CD14-positive monocyte (primary cell): ENCODE data around the gene PCP2. TPM values are rescaled to one million over a fixed set of nuclear protein-coding genes. Genes with fewer than 3 reads are reported as not detected.

Experiments
- DNase-seq, 3 donors: peaks; one replicate each; pipeline ENCODE4 v3.0.0-alpha.2; 2011 to 2022
- H2AFZ ChIP-seq: 2 replicates; pipeline ENCODE4 v1.6.0; 2012; ENCODE audit warnings: mild to moderate bottlenecking, low read depth, low read length, inconsistent platforms; ENCODE audit not compliant: insufficient read depth, poor library complexity, severe bottlenecking
- H3K27ac ChIP-seq, 2 donors: 1 replicate in 1 of 2; 2 replicates in 1 of 2; pipeline ENCODE4 v1.5.1; 2012 to 2013; ENCODE audit warnings: low read length in 2 of 2, control low read depth in 1 of 2, inconsistent platforms in 1 of 2, low read depth in 1 of 2, mild to moderate bottlenecking in 1 of 2
- H3K27me3 ChIP-seq, 2 donors: one replicate each; pipeline versions ENCODE4 v1.6.0 to v1.6.1; 2011 to 2013; ENCODE audit warnings: low read length in 2 of 2; ENCODE audit not compliant: control insufficient read depth in 2 of 2, insufficient read depth in 2 of 2
- H3K36me3 ChIP-seq, 2 donors: replicated peaks in 1 of 2; 1 replicate in 1 of 2; 2 replicates in 1 of 2; pipeline versions ENCODE4 v1.5.1 to v1.6.1; 2012 to 2013; ENCODE audit warnings: low read length in 2 of 2, control low read depth in 1 of 2, inconsistent platforms in 1 of 2, mild to moderate bottlenecking in 1 of 2; ENCODE audit not compliant: insufficient read depth in 2 of 2, control insufficient read depth in 1 of 2
- H3K4me1 ChIP-seq, 2 donors: 1 replicate in 1 of 2; 2 replicates in 1 of 2; pipeline versions ENCODE4 v1.5.1 to v1.6.1; 2012 to 2013; ENCODE audit warnings: low read length in 2 of 2, control low read depth in 1 of 2, inconsistent platforms in 1 of 2, mild to moderate bottlenecking in 1 of 2, moderate library complexity in 1 of 2; ENCODE audit not compliant: insufficient read depth in 2 of 2, control insufficient read depth in 1 of 2
- H3K4me2 ChIP-seq: replicated peaks from 2 replicates; pipeline ENCODE3; 2012; ENCODE audit warnings: low read length, moderate library complexity, mild to moderate bottlenecking; ENCODE audit not compliant: poor library complexity, severe bottlenecking; ENCODE audit errors: extremely low read depth
- H3K4me3 ChIP-seq, 3 experiments: fragments of 200-600 bp in 1 of 3; sonication (generic) in 1 of 3; replicated peaks in 1 of 3; 1 replicate in 2 of 3; 2 replicates in 1 of 3; pipeline ENCODE4 v1.5.1; 2011 to 2013; ENCODE audit warnings: low read length in 3 of 3, mild to moderate bottlenecking in 3 of 3, control low read depth in 2 of 3, low read depth in 2 of 3, inconsistent platforms in 1 of 3, moderate library complexity in 1 of 3
- H3K79me2 ChIP-seq: 2 replicates; pipeline ENCODE4 v1.6.0; 2012; ENCODE audit warnings: mild to moderate bottlenecking, control low read depth, inconsistent platforms, low read length, moderate library complexity; ENCODE audit not compliant: insufficient read depth
- H3K9ac ChIP-seq: 2 replicates; pipeline ENCODE4 v1.6.0; 2017; ENCODE audit warnings: low read length, mild to moderate bottlenecking; ENCODE audit not compliant: insufficient read depth, poor library complexity, severe bottlenecking
- H3K9me3 ChIP-seq, 2 donors: replicated peaks in 1 of 2; 1 replicate in 1 of 2; 2 replicates in 1 of 2; pipeline versions ENCODE4 v1.5.1 to v1.6.1; 2012 to 2013; ENCODE audit warnings: low read length in 2 of 2, control low read depth in 1 of 2; ENCODE audit not compliant: control insufficient read depth in 1 of 2, insufficient read depth in 1 of 2
- H4K20me1 ChIP-seq: 2 replicates; pipeline ENCODE4 v1.6.0; 2012; ENCODE audit warnings: mild to moderate bottlenecking, low read length, control low read depth, moderate library complexity; ENCODE audit not compliant: insufficient read depth
- H3K27ac Mint-ChIP-seq, 7 donors: one replicate each; pipeline ENCODE4 v1.8.0; 2020; ENCODE audit warnings: mild to moderate bottlenecking in 7 of 7, mixed read lengths in 7 of 7, moderate library complexity in 6 of 7, inconsistent platforms in 2 of 7
- H3K27me3 Mint-ChIP-seq, 3 donors: one replicate each; pipeline ENCODE4 v1.8.0; 2021 to 2022; ENCODE audit warnings: low read depth in 3 of 3, mild to moderate bottlenecking in 3 of 3, mixed read lengths in 3 of 3, moderate library complexity in 3 of 3, inconsistent platforms in 1 of 3
- H3K36me3 Mint-ChIP-seq, 2 donors: one replicate each; pipeline ENCODE4 v1.8.0; 2020; ENCODE audit warnings: mixed read lengths in 2 of 2, inconsistent platforms in 1 of 2, mild to moderate bottlenecking in 1 of 2
- H3K4me1 Mint-ChIP-seq: one replicate; pipeline ENCODE4 v1.8.0; 2020; ENCODE audit warnings: mild to moderate bottlenecking, mixed read lengths
- H3K4me3 Mint-ChIP-seq, 2 donors: one replicate each; pipeline ENCODE4 v1.8.0; 2020; ENCODE audit warnings: mild to moderate bottlenecking in 2 of 2, mixed read lengths in 2 of 2, moderate library complexity in 1 of 2
- H3K9me3 Mint-ChIP-seq, 7 donors: one replicate each; pipeline ENCODE4 v1.8.0; 2020 to 2022; ENCODE audit warnings: mixed read lengths in 7 of 7, mild to moderate bottlenecking in 6 of 7, moderate library complexity in 6 of 7, inconsistent platforms in 2 of 7
- WGBS: methylation state at CpG from one replicate; pipeline ENCODE4 v1.1.5; 2013; ENCODE audit warnings: missing lambda C conversion rate; ENCODE audit not compliant: insufficient coverage; 5-methylcytosine and 5-hydroxymethylcytosine counted together
- intact Hi-C, 2 donors: fragments of 100-400 bp; cut with micrococcal nuclease; formaldehyde crosslinking; loops; one replicate each; pipeline versions ENCODE4 v1.15.0 to v1.15.1; 2023
- polyA plus RNA-seq, 3 donors: library from polyadenylated mRNA; depleted of rRNA in 1 of 3; unstranded in 2 of 3; stranded (reverse) in 1 of 3; fragments of 300-500 nt in 2 of 3; fragments of >200 nt in 1 of 3; fragmentation: Illumina TruSeq in 2 of 3; gene quantifications; 1 replicate in 2 of 3; 2 replicates in 1 of 3; pipeline ENCODE4 v1.2.3, GENCODE V29; 2012 to 2021
- TF ChIP-seq, protein P1 (sequence below): fragments of 200-600 bp; IDR thresholded peaks from one replicate; pipeline ENCODE4 v1.8.0; 2022; ENCODE audit warnings: antibody characterized with exemption, mild to moderate bottlenecking

PCP2 gene
- polyA plus RNA-seq, 3 donors = 1.8 TPM; not detected in 2

DNA sequence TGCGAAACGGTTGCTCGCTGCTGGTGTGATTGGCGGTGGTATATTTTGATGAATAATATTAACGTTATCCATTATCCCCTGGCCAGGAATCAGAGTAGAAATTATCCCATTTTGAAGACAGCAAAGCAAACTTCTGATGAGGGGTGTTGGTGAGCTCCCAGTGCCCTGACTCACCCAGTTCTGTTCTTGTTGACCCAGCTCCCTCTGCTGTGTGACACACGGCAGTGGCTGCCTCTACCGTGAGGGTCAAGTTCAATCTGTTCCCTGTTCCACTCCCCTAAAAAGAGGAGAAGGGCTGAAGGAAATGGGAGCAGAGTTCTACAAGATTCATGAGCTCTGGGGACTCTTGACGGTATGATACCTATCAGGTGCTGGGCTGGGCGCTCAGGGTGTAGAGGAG is 35.8 kb downstream of the PCP2 start:
- Histone ChIP-seq H3K4me2 (no peak overlapping the region), H3K4me3 (no peak overlapping the region), H3K79me2 (no peaks in the 10 kb centered on the region), H3K36me3 (no peaks in the 10 kb centered on the region), H3K9me3 (peaks cover 0 to 15% of the 10 kb centered on the region in 2 donors), H3K9ac (no peak overlapping the region), H4K20me1 (no peaks in the 10 kb centered on the region), H2AFZ (no peak overlapping the region), H3K27me3 (peaks cover 33 to 49% of the 10 kb centered on the region in 2 donors), H3K4me1 (peaks cover 4 to 6% of the 10 kb centered on the region in 2 donors), H3K27ac (no peak overlapping the region)
- Mint-ChIP-seq H3K9me3 (peaks cover 0 to 23% (median 2%) of the 10 kb centered on the region in 7 donors), H3K36me3 (peaks cover 0 to 2% of the 10 kb centered on the region in 2 donors), H3K27me3 (peaks cover 54 to 61% (median 60%) of the 10 kb centered on the region in 3 donors), H3K4me3 (peak overlapping the region in 1 of 2 donors; percentile 72), H3K27ac (no peak overlapping the region), H3K4me1 (peaks cover 6% of the 10 kb centered on the region)
- TF ChIP-seq, protein P1, sequence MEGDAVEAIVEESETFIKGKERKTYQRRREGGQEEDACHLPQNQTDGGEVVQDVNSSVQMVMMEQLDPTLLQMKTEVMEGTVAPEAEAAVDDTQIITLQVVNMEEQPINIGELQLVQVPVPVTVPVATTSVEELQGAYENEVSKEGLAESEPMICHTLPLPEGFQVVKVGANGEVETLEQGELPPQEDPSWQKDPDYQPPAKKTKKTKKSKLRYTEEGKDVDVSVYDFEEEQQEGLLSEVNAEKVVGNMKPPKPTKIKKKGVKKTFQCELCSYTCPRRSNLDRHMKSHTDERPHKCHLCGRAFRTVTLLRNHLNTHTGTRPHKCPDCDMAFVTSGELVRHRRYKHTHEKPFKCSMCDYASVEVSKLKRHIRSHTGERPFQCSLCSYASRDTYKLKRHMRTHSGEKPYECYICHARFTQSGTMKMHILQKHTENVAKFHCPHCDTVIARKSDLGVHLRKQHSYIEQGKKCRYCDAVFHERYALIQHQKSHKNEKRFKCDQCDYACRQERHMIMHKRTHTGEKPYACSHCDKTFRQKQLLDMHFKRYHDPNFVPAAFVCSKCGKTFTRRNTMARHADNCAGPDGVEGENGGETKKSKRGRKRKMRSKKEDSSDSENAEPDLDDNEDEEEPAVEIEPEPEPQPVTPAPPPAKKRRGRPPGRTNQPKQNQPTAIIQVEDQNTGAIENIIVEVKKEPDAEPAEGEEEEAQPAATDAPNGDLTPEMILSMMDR = no peak
- no peak for DNase-seq
- intact Hi-C loops = no loop called here
- 92% methylated on average over 6 of the region's 9 CpGs for WGBS

GRCh38 chr19:7596211-7596937 is 37.1 kb downstream of the PCP2 start:
- Mint-ChIP-seq H3K4me1 (peaks cover 6% of the 10 kb centered on the region), H3K27ac (no peak overlapping the region), H3K36me3 (peaks cover 0 to 2% of the 10 kb centered on the region in 2 donors), H3K4me3 (peak overlapping the region; percentile 54 to 72), H3K27me3 (peaks cover 57 to 62% (median 62%) of the 10 kb centered on the region in 3 donors), H3K9me3 (peaks cover 0 to 23% (median 2%) of the 10 kb centered on the region in 7 donors)
- Histone ChIP-seq H3K4me1 (peaks cover 4 to 6% of the 10 kb centered on the region in 2 donors), H3K36me3 (no peaks in the 10 kb centered on the region), H3K9me3 (peaks cover 0 to 15% of the 10 kb centered on the region in 2 donors), H3K9ac (no peak overlapping the region), H3K27me3 (peaks cover 33 to 51% of the 10 kb centered on the region in 2 donors), H2AFZ (no peak overlapping the region), H3K4me2 (peak overlapping the region; percentile 66), H3K27ac (no peak overlapping the region), H4K20me1 (no peaks in the 10 kb centered on the region), H3K79me2 (no peaks in the 10 kb centered on the region), H3K4me3 (peak overlapping the region in 1 of 3 experiments; percentile 14)
- DNase-seq = no peak
- TF ChIP-seq, protein P1 = no peak
- 4% methylated on average over 47 of the region's 70 CpGs for WGBS
- intact Hi-C loops = no loop called here
